Neuronal stem cell (in vitro differentiated cells): Measurements from ENCODE around the gene MTUS2.

Experiments
- DNase-seq: peaks from one replicate; pipeline ENCODE4 v3.0.0-alpha.2; 2013; ENCODE audit warnings: low spot score
- H2AFZ ChIP-seq: one replicate; pipeline ENCODE4 v1.6.1; 2013; ENCODE audit warnings: mild to moderate bottlenecking, low read length, inconsistent platforms
- H2AK5ac ChIP-seq: 2 replicates; pipeline ENCODE4 v1.6.1; 2013; ENCODE audit warnings: low read depth, mild to moderate bottlenecking, inconsistent platforms, low read length, moderate library complexity, mixed read lengths
- H2BK120ac ChIP-seq: 2 replicates; pipeline ENCODE4 v1.6.1; 2013; ENCODE audit warnings: low read depth, mild to moderate bottlenecking, inconsistent platforms, low read length, moderate library complexity, mixed read lengths
- H2BK12ac ChIP-seq: one replicate; pipeline ENCODE4 v1.6.1; 2013; ENCODE audit warnings: low read length, inconsistent platforms
- H2BK15ac ChIP-seq: 2 replicates; pipeline ENCODE4 v1.6.1; 2013; ENCODE audit warnings: mild to moderate bottlenecking, low read length, inconsistent platforms, mixed read lengths
- H2BK5ac ChIP-seq: one replicate; pipeline ENCODE4 v1.6.1; 2013; ENCODE audit warnings: inconsistent platforms, mild to moderate bottlenecking, low read length, moderate library complexity
- H3K14ac ChIP-seq: one replicate; pipeline ENCODE4 v1.6.1; 2013; ENCODE audit warnings: low read length, inconsistent platforms
- H3K18ac ChIP-seq: 2 replicates; pipeline ENCODE4 v1.6.1; 2013; ENCODE audit warnings: low read length, inconsistent platforms
- H3K23ac ChIP-seq: 2 replicates; pipeline ENCODE4 v1.6.1; 2013; ENCODE audit warnings: low read depth, mild to moderate bottlenecking, mixed read lengths, low read length, inconsistent platforms; ENCODE audit not compliant: poor library complexity
- H3K27ac ChIP-seq: replicated peaks from 3 replicates; pipeline ENCODE4 v1.5.1; 2013; ENCODE audit warnings: low read length, inconsistent platforms
- H3K27me3 ChIP-seq, 3 experiments: 2 replicates each; pipeline ENCODE4 v1.6.1; 2013; ENCODE audit warnings: low read length in 3 of 3, mild to moderate bottlenecking in 2 of 3, inconsistent platforms in 1 of 3, low read depth in 1 of 3, mixed read lengths in 1 of 3, moderate library complexity in 1 of 3; ENCODE audit not compliant: control insufficient read depth in 3 of 3, insufficient read depth in 3 of 3
- H3K36me3 ChIP-seq, 2 donors: replicated peaks in 1 of 2; 2 replicates each; pipeline ENCODE4 v1.6.1; 2013; ENCODE audit warnings: low read length in 2 of 2; ENCODE audit not compliant: control insufficient read depth in 2 of 2, insufficient read depth in 2 of 2
- H3K4ac ChIP-seq: 2 replicates; pipeline ENCODE4 v1.6.1; 2013; ENCODE audit warnings: inconsistent platforms, mild to moderate bottlenecking, low read length, moderate library complexity
- H3K4me1 ChIP-seq, 2 donors: 1 replicate in 1 of 2; 2 replicates in 1 of 2; pipeline ENCODE4 v1.6.1; 2013; ENCODE audit warnings: low read length in 2 of 2, low read depth in 1 of 2; ENCODE audit not compliant: control insufficient read depth in 2 of 2, insufficient read depth in 1 of 2
- H3K4me2 ChIP-seq: one replicate; pipeline ENCODE4 v1.6.1; 2013; ENCODE audit warnings: mild to moderate bottlenecking, low read length, inconsistent platforms; ENCODE audit not compliant: insufficient read depth, poor library complexity, severe bottlenecking
- H3K4me3 ChIP-seq, 2 donors: 2 replicates each; pipeline ENCODE4 v1.5.1; 2013; ENCODE audit warnings: low read length in 2 of 2, mild to moderate bottlenecking in 2 of 2, inconsistent platforms in 1 of 2, moderate library complexity in 1 of 2
- H3K79me1 ChIP-seq: one replicate; pipeline ENCODE4 v1.6.1; 2013; ENCODE audit warnings: low read depth, mild to moderate bottlenecking, inconsistent platforms, low read length, moderate library complexity
- H3K9ac ChIP-seq: one replicate; pipeline ENCODE4 v1.6.1; 2013; ENCODE audit warnings: mild to moderate bottlenecking, low read depth, low read length, inconsistent platforms; ENCODE audit not compliant: poor library complexity
- H3K9me3 ChIP-seq, 2 donors: replicated peaks in 1 of 2; 2 replicates each; pipeline versions ENCODE3 to v1.6.1; 2013; ENCODE audit warnings: low read length in 2 of 2, mild to moderate bottlenecking in 2 of 2, inconsistent platforms in 1 of 2, low read depth in 1 of 2, mixed read lengths in 1 of 2, moderate library complexity in 1 of 2; ENCODE audit not compliant: control insufficient read depth in 2 of 2, insufficient read depth in 1 of 2
- H4K8ac ChIP-seq: one replicate; pipeline ENCODE4 v1.6.1; 2013; ENCODE audit warnings: low read depth, mild to moderate bottlenecking, inconsistent platforms, low read length, moderate library complexity
- H4K91ac ChIP-seq: one replicate; pipeline ENCODE4 v1.6.1; 2013; ENCODE audit warnings: low read length, low read depth, mild to moderate bottlenecking, inconsistent platforms; ENCODE audit not compliant: poor library complexity
- WGBS, 2 donors: extraction: QIAGEN DNeasy Blood & Tissue Kit; methylation state at CpG; one replicate each; pipeline ENCODE4 v1.1.7; 2013; ENCODE audit warnings: missing lambda C conversion rate in 2 of 2, mixed read lengths in 1 of 2; ENCODE audit not compliant: insufficient read length in 2 of 2, insufficient replicate concordance in 1 of 2; ENCODE audit errors: extremely low coverage in 2 of 2; 5-methylcytosine and 5-hydroxymethylcytosine counted together

Gene MTUS2

DNA sequence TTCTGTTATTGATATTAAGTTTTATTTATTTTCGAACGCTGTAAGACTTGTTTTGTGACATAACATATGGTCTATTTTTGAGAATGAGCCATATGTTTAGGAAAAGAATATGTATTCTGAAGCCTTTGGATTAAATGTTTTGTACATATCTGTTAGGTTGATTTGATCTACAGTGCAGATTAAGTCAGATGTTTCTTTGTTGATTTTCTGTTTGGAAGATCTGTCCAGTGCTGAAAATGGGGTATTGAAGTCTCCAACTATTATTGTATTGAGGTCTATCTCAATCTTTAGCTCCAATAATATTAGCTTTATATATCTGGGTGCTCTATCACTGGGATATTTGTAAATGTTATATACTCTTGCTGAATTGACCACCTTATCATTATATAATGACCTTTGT, 97.9 kb downstream of the MTUS2 start:
- H4K91ac ChIP-seq: no peak overlapping the region
- no peaks in the 10 kb centered on the region for H3K9me3 ChIP-seq
- H2BK12ac ChIP-seq: no peak overlapping the region
- H3K36me3 ChIP-seq: no peaks in the 10 kb centered on the region
- H3K27ac ChIP-seq: no peak overlapping the region
- H2AFZ ChIP-seq: no peak overlapping the region
- no peak overlapping the region for H3K4me3 ChIP-seq
- no peak overlapping the region for H3K23ac ChIP-seq
- DNase-seq: no peak
- no peaks in the 10 kb centered on the region for H3K4me1 ChIP-seq
- H3K27me3 ChIP-seq: no peaks in the 10 kb centered on the region
- WGBS, 2 donors: no CpG with 5 or more reads among the region's 2 CpGs
- no peak overlapping the region for H2BK15ac ChIP-seq
- H3K9ac ChIP-seq: no peak overlapping the region
- H3K79me1 ChIP-seq: no peaks in the 10 kb centered on the region
- no peak overlapping the region for H3K14ac ChIP-seq
- no peak overlapping the region for H3K18ac ChIP-seq
- no peak overlapping the region for H3K4me2 ChIP-seq
- no peak overlapping the region for H2BK5ac ChIP-seq
- no peak overlapping the region for H3K4ac ChIP-seq
- H4K8ac ChIP-seq: no peak overlapping the region
- H2BK120ac ChIP-seq: no peak overlapping the region
- no peak overlapping the region for H2AK5ac ChIP-seq

DNA sequence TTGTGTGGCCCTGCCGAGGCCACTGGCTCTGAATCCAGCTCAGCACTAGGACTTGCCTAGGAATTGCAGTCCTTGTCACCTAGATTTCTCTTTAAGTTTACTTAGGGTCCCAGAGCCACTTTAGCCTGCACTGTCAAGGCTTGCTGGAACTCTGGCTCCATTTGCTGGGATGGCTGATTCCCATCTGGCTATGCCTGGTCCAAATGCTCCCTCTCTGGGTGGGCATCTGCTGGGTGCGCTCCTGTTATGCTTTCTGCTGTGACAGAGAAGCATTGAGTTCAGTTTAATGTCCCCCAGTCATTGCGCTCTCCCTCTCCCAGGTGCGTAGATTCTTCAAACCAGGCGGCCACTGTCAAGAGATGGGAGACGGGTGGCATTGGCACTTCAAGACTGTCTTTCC, 102.2 kb downstream of the MTUS2 start:
- Histone ChIP-seq H3K4ac (no peak overlapping the region), H3K4me2 (no peak overlapping the region), H3K4me1 (no peaks in the 10 kb centered on the region), H3K27me3 (no peaks in the 10 kb centered on the region), H4K8ac (no peak overlapping the region), H3K14ac (no peak overlapping the region), H2BK15ac (no peak overlapping the region), H3K9ac (no peak overlapping the region), H3K9me3 (no peaks in the 10 kb centered on the region), H2AK5ac (no peak overlapping the region), H2BK12ac (no peak overlapping the region), H4K91ac (no peak overlapping the region), H3K23ac (no peak overlapping the region), H3K18ac (no peak overlapping the region), H2BK5ac (no peak overlapping the region), H2AFZ (no peak overlapping the region), H3K36me3 (no peaks in the 10 kb centered on the region), H2BK120ac (no peak overlapping the region), H3K79me1 (no peaks in the 10 kb centered on the region), H3K4me3 (no peak overlapping the region), H3K27ac (no peak overlapping the region)
- no peak for DNase-seq
- no CpG with 5 or more reads among the region's 6 CpGs for WGBS, 2 donors

GRCh38 chr13:28935104-28935503, 115.0 kb downstream of the MTUS2 start:
- no peaks in the 10 kb centered on the region for H3K36me3 ChIP-seq
- H2BK12ac ChIP-seq: no peak overlapping the region
- no peak overlapping the region for H2AFZ ChIP-seq
- H3K9ac ChIP-seq: no peak overlapping the region
- H3K27ac ChIP-seq: no peak overlapping the region
- no peak overlapping the region for H3K4me3 ChIP-seq
- H4K91ac ChIP-seq: no peak overlapping the region
- H2BK120ac ChIP-seq: no peak overlapping the region
- H4K8ac ChIP-seq: no peak overlapping the region
- no peak overlapping the region for H3K14ac ChIP-seq
- no peak overlapping the region for H3K4me2 ChIP-seq
- no peaks in the 10 kb centered on the region for H3K27me3 ChIP-seq
- H2BK15ac ChIP-seq: no peak overlapping the region
- H3K18ac ChIP-seq: no peak overlapping the region
- H3K4me1 ChIP-seq: no peaks in the 10 kb centered on the region
- no peaks in the 10 kb centered on the region for H3K79me1 ChIP-seq
- H3K9me3 ChIP-seq: no peaks in the 10 kb centered on the region
- H2AK5ac ChIP-seq: no peak overlapping the region
- no peak for DNase-seq
- no peak overlapping the region for H3K23ac ChIP-seq
- no peak overlapping the region for H2BK5ac ChIP-seq
- no CpG with 5 or more reads among the region's 2 CpGs for WGBS, 2 donors
- H3K4ac ChIP-seq: no peak overlapping the region

GRCh38 chr13:28942906-28943305, 122.8 kb downstream of the MTUS2 start:
- no CpG with 5 or more reads among the region's 2 CpGs for WGBS, 2 donors

More at GRCh38 chr13:28942906-28943305, 122.8 kb downstream of the MTUS2 start:
- Histone ChIP-seq H3K4me1 (no peaks in the 10 kb centered on the region), H3K9ac (no peak overlapping the region), H2AK5ac (no peak overlapping the region), H3K4me3 (no peak overlapping the region), H3K14ac (no peak overlapping the region), H3K79me1 (no peaks in the 10 kb centered on the region), H2AFZ (no peak overlapping the region), H4K91ac (no peak overlapping the region), H2BK120ac (no peak overlapping the region), H4K8ac (no peak overlapping the region), H3K23ac (no peak overlapping the region), H3K4ac (no peak overlapping the region), H3K9me3 (no peaks in the 10 kb centered on the region), H2BK15ac (no peak overlapping the region), H3K36me3 (no peaks in the 10 kb centered on the region), H3K18ac (no peak overlapping the region), H3K27ac (no peak overlapping the region), H2BK12ac (no peak overlapping the region), H3K4me2 (no peak overlapping the region), H3K27me3 (no peaks in the 10 kb centered on the region), H2BK5ac (no peak overlapping the region)
- DNase-seq: no peak
